H1 (cell line): Measurements from ENCODE around the gene NEGR1.

Experiments
- ATF2 ChIP-seq: IDR thresholded peaks from 2 replicates; pipeline ENCODE4 v1.6.1; 2012; ENCODE audit warnings: low read length, inconsistent platforms
- ATF3 ChIP-seq: IDR thresholded peaks from 2 replicates; pipeline ENCODE4 v1.6.1; 2011; ENCODE audit warnings: low read depth, mild to moderate bottlenecking, low read length; ENCODE audit not compliant: insufficient read depth
- CHD2 ChIP-seq: IDR thresholded peaks from 2 replicates; pipeline ENCODE4 v1.6.1; 2012; ENCODE audit warnings: low read length, improper control_type of control experiment
- CTCF ChIP-seq, 3 experiments: IDR thresholded peaks; 1 replicate in 2 of 3; 2 replicates in 1 of 3; pipeline versions ENCODE4 v1.5.1 to v1.6.1; 2011; ENCODE audit warnings: low read length in 3 of 3, mild to moderate bottlenecking in 3 of 3, inconsistent platforms in 2 of 3, low read depth in 1 of 3, moderate library complexity in 1 of 3; ENCODE audit not compliant: insufficient read depth in 1 of 3; ENCODE audit errors: control extremely low read depth in 1 of 3
- EGR1 ChIP-seq: IDR thresholded peaks from 2 replicates; pipeline ENCODE4 v1.6.1; 2011; ENCODE audit warnings: low read depth, low read length, borderline replicate concordance
- GTF2F1 ChIP-seq: IDR thresholded peaks from 2 replicates; pipeline ENCODE4 v1.6.1; 2012; ENCODE audit warnings: low read depth, low read length, improper control_type of control experiment, borderline replicate concordance
- JUN ChIP-seq: IDR thresholded peaks from 2 replicates; pipeline ENCODE4 v1.6.1; 2011; ENCODE audit warnings: low read depth, mild to moderate bottlenecking, improper control_type of control experiment, low read length
- POLR2A ChIP-seq, 2 experiments: IDR thresholded peaks; 1 replicate in 1 of 2; 2 replicates in 1 of 2; pipeline ENCODE4 v1.6.1; 2011; ENCODE audit warnings: low read depth in 2 of 2, low read length in 2 of 2, mild to moderate bottlenecking in 2 of 2; ENCODE audit errors: control extremely low read depth in 1 of 2
- POLR2AphosphoS5 ChIP-seq: IDR thresholded peaks from 2 replicates; pipeline ENCODE4 v1.6.1; 2011; ENCODE audit warnings: low read depth, low read length
- RAD21 ChIP-seq, 2 experiments: IDR thresholded peaks in 1 of 2; conservative IDR thresholded peaks in 1 of 2; 2 replicates each; pipeline ENCODE4 v1.6.1; 2011; ENCODE audit warnings: low read depth in 2 of 2, low read length in 2 of 2, improper control_type of control experiment in 1 of 2, inconsistent platforms in 1 of 2, mild to moderate bottlenecking in 1 of 2, moderate library complexity in 1 of 2
- RNF2 ChIP-seq: fragments of 200-900, 300-1000 bp; sonication (generic); IDR thresholded peaks from 2 replicates; pipeline ENCODE4 v1.7.1; 2016; ENCODE audit warnings: borderline replicate concordance, low read depth, mild to moderate bottlenecking, antibody characterized with exemption, low read length; ENCODE audit not compliant: poor library complexity, severe bottlenecking; ENCODE audit errors: missing control alignments
- USF2 ChIP-seq: IDR thresholded peaks from 2 replicates; pipeline ENCODE4 v1.6.1; 2011; ENCODE audit warnings: low read length, improper control_type of control experiment
- YY1 ChIP-seq: IDR thresholded peaks from 2 replicates; pipeline ENCODE4 v1.6.1; 2011; ENCODE audit warnings: low read depth, mild to moderate bottlenecking, low read length

GRCh38 chr1:71787699-71788098 is 494.6 kb downstream of the NEGR1 start:
- TF ChIP-seq ATF3 (no peak), JUN (no peak), POLR2AphosphoS5 (no peak), CTCF (IDR thresholded peaks at IDR 0.05; ENCODE audit: control extremely low read depth in 1 of 3, insufficient read depth in 1 of 3, low read depth in 1 of 3, low read length in 3 of 3) (no peak), USF2 (no peak), POLR2A (IDR thresholded peaks at IDR 0.05; ENCODE audit: control extremely low read depth in 1 of 2, low read depth in 2 of 2, low read length in 2 of 2) (no peak), RNF2 (no peak), ATF2 (no peak), CHD2 (no peak), EGR1 (no peak), GTF2F1 (no peak), YY1 (no peak), RAD21 (IDR thresholded peaks at IDR 0.05 in 1 of 2, conservative IDR thresholded peaks at IDR 0.05 in 1 of 2; ENCODE audit: low read depth in 2 of 2, low read length in 2 of 2) (no peak)
